Dedifferentiated amniotic fluid mesenchymal stem cell (primary cell): ENCODE data around the gene OR5H14.
"Not testable (repeated sequence)": the region's sequence is repeated elsewhere in the genome, so short reads cannot be mapped to it uniquely, and the experiment has no call there.

Experiments used
- DNase-seq: peaks from one replicate; pipeline ENCODE4 v3.0.0-alpha.2; 2016; ENCODE audit errors: extremely low spot score

The OR5H14 gene

DNA sequence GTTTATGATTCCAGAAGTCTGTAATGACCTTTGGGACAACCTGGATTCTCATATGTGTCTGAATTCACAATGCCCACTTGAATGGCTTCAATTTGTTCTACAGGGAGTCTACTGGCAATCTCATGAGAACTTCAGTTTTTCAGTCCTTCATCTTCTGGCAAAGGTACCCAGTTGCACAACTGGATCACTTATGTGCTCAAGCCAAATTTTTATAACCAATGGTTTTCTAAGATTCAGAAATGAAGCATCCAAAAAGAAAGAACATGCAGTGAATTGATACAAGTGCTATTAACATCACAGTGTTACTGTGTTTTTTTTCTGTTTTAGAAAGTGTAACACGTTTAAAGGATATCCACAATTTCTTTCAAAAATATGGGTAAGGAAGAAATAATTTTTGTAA lies at the start of gene OR5H14:
Gene OR5H14 (plus strand): TSS at position 301 of the 400 bp plus-strand sequence. CDS start 1,907 bp downstream, outside the sequence.
- DNase-seq: no peak

DNA sequence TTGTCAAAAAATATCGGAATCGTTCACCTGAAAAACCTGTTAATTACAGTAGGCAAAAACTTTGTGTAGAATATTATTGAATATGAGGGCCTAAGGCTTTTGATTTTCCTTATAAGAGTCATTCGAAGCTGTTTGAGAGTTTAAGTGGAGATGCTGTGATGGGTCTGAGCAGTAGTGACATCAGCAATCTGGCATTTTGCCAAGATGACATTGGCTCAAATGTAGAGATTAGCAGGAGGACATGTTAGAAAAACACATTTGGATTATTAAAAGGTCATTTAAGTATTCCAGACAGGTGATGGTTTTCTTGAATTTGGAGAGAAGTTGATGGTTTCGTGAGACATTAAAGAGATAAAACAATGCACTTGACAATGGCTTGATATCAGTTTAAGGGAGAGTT lies 47.4 kb upstream of the OR5H14 start:
- DNase-seq: no peak

DNA sequence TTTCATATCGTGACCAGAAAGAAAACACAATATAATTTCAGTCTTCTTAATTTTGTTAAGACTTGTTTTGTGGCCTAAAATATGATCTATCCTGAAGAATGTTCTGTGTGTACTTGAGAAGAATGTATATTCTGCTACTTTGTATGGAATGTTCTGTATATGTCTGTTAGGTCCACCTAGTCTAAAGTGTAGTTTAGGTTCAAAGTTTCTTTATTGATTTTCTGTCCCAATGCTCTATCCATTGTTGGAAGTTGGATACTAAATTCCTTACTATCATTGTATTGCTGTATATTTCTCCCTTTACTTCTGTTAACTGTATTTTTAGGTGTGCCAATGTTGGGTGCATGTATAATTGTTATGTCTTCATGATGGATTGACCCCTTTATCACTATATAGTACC lies 39.1 kb upstream of the OR5H14 start:
- DNase-seq: no peak

DNA sequence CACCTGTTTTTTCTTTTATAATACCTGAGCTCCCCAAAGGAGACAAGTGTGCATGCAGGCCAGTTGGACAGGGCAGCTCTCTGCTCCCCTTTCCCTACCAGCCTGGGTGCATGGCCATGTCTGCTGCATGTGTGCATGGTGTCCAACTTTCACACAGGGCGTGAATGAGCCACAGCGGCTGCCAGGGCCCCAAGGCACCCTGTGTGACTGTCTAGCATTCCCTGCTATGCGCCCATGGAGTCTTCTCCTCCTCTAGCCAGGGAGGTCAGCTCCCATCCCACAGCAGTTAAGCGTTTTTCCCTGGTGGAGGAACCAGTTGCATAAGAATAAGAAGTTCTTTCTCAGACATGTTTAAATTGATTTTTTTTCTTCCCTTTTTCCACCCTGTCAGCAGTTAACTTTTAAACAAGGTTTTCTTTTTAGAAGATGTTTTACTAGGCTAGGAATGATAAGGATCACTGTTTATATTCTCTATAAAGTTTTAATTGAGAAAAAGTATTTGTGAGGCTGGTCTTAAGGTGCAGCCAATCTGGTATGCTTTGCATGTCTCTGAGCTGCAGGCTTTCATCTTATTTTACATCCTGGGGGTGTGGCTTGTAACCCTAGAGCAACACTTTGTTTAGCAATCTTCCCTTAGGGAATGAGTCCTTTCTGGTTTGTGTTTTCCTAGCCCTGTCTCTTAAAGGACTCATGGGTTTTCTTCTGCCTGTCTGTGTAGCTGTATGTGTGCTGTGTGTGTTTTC lies 37.3 kb upstream of the OR5H14 start:
- DNase-seq: no peak

DNA sequence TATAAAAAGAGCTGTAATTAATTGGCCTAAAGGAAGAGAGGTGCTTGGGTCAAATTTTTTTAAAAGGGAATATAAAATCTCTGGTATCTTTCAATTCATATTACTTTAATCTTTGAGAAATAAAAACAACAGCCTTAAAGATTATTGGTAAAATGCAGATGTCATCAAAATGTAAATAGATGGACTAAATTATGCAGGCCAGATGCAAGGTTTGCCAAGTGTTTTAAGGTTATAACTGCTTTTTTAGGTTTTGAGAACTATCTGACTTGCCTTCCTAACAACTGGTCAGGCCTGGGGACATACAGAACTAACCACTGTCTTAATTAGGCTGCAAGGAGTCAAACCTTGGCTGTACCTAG lies 36.8 kb upstream of the OR5H14 start:
- no peak for DNase-seq

DNA sequence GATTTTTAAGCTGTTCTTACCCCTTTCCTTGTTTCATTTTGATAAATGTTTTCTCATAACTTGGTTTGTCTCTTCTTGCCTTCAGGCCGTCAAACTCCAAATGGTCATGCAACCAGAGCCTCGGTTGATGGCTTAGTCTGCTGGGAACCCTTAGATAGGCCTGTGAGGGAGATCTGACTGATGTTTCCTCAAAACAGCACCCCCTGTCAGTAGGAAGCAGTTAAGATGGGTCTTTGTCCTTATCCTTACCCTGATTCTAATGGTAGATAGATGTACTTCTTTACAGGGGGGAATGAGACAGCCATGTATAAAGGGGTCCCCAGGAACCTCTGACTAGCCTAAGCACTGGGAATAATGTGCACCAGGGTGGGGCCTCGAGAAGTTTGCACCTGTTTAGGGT lies 33.0 kb upstream of the OR5H14 start:
- no peak for DNase-seq

DNA sequence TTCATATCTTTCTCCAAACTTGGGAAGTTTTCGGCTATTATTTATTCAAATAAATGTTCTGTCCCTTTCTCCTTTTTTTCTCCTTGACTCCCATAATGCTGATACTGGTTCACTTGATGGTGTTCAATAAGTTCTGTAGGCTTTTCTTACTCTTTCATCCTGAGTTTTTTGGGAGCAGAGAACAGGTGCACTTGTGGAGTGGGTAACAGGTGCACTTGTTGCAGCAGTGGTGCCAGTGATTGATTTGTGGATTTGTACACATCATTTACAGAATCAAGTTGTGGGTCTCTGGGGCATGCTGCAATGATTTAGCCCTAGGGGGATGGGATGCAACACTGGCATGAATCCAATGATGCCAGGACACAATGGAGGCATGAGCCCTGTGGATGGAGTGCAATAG lies 31.6 kb upstream of the OR5H14 start:
- DNase-seq: no peak

DNA sequence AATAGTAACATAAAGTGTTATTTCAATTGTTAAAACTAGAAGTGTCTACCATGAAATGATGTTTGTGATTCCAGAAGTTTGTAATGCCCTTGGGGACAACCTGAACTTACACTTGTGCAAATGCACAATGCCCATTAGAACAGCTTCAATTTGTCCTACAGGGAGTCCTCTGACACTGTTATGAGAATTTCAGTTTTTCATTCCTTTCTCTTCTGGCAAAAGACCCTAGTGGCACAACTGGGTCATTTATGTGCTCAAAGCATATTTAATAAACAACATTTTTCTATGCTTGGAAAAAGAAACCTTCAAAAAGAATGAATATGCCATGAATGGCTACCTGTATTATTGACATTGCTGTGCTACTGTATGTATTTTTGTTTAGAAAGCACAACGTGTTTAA lies 16.9 kb upstream of the OR5H14 start, which contains the start of gene OR5H1:
Gene OR5H1 (plus strand): TSS at position 301 of the 400 bp plus-strand sequence. CDS start 1,977 bp downstream, outside the sequence.
- DNase-seq: no peak

DNA sequence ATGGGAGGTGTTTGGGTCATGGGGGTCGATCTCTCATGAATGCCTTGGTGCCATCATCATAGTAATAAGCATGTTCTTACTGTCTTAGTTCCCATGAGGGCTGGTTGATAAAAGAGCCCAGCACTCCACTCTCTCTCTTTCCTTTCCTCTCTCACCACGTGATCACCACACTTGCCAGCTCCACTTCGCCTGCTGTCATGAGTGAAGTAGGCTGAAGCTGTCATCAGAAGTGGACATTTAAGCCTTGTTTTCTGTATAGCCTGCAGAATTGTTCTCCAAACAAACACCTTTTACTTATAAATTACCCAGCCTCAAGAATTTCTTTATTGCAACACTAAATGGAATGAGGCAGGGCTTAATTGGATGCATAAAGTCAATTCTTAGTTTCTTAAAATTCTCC lies 10.6 kb upstream of the OR5H14 start:
- no peak for DNase-seq

DNA sequence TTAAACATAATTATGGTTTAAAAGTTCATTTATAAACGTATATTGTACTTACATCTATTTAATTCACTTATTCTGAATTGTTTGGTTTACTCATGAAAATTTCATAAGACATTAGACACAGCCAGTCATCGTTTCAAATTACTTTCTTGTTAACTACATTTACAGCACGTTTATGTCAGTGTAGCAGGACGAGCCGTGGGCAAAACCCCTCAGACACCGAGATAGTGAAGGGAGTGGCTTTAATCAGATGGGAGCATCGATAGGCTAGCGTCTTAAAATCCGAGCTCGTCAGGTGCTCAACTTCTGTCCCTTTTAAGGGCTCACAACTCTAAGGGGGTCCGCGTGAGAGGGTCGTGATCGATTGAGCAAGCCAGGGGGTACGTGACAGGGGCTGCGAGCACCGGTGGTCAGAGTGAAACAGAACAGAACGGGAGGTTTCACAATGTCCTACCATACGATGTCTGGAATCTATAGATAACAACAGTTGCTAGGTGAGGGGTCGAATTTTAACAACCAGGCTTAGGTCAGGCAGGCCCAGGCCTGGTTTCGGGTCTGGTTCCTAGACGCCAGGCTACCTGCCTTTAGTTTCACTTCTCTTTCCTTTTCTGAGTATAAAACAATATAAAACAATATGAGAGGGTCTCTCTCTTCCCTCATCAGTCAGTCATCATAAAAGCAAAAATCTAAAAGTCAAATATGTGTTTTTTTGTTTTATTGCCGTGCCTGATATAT lies 9.3 kb upstream of the OR5H14 start:
- not testable (repeated sequence) for DNase-seq

DNA sequence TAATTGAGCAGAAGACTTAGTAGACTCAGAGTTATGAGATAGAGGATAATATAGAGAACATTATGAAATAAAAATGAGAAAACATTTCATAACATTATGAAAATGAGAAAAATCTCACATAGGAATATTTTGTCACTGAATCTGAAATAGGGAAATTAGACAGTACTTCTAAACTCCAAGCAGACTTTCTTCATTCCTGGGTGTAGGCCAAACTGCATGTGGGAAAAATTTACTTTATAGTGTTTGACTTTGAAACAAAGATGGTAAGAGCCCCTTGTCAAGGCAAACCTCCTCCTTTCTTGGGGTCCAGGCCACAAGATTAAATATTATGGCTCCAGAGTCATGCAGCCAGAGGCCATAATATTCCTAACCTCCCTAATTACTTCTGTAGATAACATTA lies 6.7 kb upstream of the OR5H14 start:
- DNase-seq: no peak

DNA sequence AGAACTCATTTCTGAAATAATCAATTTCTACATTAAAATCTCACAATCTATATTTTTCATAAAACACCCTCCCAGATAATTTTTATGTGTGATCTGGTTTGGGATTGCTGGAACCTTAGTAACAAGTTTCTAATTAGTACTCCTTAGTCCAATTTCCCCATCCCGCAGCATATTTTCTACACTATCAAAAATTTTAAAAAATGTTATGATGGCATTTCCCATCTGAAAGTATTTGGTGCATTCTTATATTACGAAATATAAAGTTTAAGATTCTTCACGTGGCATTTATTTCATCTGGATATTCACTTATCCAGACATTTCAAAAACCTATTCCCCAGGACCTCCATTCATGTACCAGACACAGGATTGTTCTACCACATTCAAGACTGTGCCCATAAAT lies 1.5 kb downstream of the OR5H14 start:
- DNase-seq: no peak

DNA sequence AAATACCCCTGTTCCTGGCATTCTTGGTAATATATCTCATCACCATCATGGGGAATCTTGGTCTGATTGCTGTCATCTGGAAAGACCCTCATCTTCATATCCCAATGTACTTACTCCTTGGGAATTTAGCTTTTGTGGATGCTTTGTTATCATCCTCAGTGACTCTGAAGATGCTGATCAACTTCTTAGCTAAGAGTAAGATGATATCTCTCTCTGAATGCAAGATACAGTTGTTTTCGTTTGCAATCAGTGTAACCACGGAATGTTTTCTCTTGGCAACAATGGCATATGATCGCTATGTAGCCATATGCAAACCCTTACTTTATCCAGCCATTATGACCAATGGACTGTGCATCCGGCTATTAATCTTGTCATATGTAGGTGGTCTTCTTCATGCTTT lies 2.2 kb downstream of the OR5H14 start:
- not testable (repeated sequence) for DNase-seq

DNA sequence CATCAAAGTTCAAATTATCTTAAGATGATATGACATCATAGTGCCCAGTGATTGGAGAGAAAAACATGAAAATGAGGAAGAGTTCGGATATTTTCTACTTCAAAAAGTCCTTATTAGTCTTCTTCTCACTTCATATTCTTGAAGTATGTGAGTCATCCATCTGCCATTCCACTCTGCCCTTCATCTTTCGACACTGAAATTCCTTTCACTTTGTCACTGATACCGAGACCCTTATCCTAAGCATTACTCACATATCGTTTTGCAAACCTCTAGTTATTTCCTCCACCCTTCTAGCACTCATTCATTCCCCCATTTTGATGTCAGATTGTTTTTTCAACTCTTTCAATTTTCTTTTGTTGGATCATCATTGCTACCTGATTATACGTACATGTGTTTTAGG lies 4.0 kb downstream of the OR5H14 start:
- DNase-seq: no peak

DNA sequence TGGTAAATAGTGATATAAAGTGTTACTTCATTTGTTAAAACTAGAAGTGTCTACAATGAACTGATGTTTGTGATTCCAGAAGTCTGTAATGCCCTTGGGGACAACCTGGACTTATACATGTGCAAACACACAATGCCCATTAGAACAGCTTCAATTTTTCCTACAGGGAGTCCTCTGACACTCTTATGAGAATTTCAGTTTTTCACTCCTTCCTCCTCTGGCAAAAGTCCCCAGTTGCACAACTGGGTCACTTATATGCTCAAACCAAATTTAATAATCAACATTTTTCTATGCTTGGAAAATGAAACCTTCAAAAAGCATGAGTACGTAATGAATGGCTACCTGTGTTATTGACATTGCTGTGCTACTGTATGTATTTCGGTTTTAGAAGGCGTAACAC lies 19.1 kb downstream of the OR5H14 start, which contains the start of gene OR5H15:
Gene OR5H15 (plus strand): TSS at position 301 of the 400 bp plus-strand sequence. CDS start 2,004 bp downstream, outside the sequence.
- no peak for DNase-seq

DNA sequence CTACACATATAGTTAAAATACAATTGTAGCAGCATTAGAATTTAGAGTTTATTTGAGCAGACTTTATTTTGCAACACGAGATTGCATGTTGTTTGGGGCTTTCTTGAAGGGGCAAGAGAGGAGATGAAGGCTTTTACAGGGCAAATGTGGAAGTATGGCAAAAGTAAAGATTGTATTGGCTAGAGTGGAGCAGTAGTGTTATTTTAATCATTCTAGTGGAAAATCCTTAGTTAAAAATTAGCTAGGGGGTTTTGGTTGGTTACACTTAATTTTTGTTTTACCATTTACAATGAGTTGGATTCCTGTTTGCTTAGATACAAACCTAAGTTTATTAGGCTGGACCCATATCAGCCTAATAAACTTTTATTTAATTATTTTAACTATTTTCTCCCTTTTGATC lies 23.8 kb downstream of the OR5H14 start:
- no peak for DNase-seq

DNA sequence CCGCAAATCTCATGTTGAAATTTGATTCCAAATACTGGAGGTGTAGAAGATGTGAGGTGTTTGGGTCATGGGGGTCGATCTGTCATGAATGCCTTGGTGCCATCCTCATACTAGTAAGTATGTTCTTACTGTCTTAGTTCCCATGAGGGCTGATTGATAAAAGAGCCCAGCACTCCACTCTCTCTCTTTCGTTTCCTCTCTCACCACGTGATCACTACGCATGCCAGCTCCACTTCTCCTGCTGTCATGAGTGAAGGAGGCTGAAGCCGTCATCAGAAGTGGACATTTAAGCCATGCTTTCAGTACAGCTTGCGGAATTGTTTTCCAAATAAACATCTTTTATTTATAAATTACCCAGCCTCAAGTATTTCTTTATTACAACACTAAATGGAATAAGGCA lies 25.3 kb downstream of the OR5H14 start:
- no peak for DNase-seq

DNA sequence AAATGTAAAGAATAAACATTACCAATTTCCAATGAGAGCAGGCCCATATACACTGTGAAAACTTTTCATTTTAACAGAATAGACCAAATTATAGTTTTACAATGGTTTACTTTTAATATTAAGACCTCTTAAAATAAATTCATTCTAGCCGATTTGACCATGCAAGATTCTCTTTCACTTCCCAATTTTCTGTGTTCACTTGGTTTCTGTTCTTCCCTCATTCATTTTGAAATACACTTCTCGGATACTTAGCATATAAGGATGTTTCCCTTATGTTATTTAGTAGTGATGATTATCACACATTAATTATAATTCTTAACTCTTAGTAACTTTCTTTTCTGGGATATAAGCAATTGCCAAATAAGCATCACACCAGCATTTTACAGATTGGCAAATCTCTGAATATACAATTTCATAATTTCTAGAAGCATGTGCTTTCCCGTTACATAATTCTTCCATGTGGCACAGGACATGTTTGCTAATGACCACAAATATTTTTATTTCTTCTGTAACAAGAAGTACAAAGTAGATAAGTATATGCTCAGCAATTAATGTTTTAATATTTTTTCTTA lies 33.1 kb downstream of the OR5H14 start:
- no peak for DNase-seq

DNA sequence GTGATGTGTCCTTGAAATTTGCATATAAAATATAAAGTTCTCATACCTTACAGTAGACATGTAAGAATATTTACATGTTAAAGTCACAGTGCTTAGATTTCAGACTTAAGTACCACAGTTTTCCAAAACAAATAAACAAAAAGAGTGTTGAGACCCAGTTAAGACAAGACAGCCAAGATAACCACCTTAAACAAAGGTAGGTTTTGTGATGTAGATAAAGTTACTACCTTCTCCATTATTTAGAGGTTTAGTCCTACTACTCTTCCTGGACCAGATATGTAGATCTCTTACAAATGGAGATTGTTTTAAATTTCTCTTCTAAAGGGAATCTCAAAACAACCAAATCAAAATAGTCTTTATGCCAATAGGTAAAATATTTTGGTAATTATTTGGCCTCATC lies 34.9 kb downstream of the OR5H14 start:
- no peak for DNase-seq

DNA sequence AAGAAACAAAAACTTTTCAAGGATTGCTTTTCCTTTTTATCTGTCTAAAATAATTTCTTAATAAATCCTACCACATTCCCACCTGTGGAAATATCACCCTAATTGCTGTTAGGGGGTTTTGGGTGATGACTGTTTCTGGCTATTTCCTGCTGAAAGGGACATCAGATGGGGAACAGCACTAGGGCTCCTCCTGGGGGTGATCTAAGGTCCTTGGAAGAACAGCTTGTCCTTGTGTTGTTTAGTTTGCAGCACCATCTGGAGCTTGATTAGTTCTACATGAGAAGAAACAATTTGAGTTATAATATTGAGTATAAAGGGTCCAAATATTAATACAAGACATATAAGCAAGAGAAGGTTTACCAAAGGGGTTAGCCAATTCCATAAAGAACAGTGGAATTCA lies 37.9 kb downstream of the OR5H14 start:
- no peak for DNase-seq

DNA sequence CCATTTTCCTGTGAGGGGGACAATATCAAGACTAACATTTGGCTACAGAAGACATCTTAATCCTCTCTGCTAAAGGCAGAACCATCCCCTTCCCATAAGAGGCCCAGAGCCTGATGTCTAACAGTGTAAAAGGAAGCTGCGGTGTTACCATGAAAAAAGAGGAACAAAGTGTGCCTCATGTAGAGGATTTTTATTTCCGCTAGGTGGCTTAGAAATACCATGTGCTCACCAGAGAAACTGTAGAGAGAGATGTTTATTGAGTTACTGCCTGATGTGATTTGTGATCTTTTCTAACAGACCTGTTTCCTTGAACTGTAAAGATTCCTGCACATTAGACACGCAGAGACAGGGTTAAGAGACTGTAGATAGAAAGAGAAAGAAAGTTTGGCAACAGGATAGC lies 41.3 kb downstream of the OR5H14 start:
- no peak for DNase-seq

DNA sequence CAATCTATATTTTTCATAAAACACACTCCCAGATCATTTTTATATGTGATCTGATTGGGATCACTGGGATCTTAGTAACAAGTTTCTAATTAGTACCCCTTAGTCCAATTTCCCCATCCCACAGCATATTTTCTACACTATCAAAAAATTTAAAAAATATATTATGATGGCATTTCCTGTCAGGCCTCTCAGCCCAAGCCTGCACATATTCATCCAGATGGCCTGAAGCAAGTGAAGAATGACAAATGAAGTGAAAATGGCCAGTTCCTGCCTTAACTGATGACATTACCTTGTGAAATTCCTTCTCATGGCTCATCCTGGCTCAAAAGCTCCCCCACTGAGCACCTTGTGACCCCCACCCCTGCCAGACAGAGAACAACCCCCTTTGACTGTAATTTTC lies 43.6 kb downstream of the OR5H14 start:
- DNase-seq: not testable (repeated sequence)

DNA sequence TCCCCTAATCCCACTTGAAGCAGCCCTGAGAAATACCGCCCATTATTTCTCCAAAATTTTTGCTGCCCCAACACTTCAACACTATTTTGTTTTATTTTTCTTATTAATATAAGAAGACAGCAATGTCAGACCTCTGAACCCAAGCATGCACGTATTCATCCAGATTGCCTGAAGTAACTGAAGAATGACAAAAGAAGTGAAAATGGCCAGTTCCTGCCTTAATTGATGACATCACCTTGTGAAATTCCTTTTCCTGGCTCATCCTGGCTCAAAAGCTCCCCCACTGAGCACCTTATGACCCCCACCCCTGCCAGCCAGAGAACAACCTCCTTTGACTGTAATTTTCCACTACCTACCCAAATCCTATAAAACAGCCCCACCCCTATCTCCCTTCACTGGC lies 49.0 kb downstream of the OR5H14 start:
- not testable (repeated sequence) for DNase-seq
